ENCODE results near the gene MRPL23.
"Not testable (repeated sequence)": the region's sequence is repeated elsewhere in the genome, so short reads cannot be mapped to it uniquely, and the experiment has no call there.

MRPL23 gene

GRCh38 chr11:1933416-1934334 lies 13.5 kb upstream of the MRPL23 start:
- DNase-seq (ENCODE audit: low read depth): no peak

- DNase-seq (ENCODE audit: low read depth): no peak
These were observed 12.6 kb upstream of the MRPL23 start for GRCh38 chr11:1934335-1935155.

DNA sequence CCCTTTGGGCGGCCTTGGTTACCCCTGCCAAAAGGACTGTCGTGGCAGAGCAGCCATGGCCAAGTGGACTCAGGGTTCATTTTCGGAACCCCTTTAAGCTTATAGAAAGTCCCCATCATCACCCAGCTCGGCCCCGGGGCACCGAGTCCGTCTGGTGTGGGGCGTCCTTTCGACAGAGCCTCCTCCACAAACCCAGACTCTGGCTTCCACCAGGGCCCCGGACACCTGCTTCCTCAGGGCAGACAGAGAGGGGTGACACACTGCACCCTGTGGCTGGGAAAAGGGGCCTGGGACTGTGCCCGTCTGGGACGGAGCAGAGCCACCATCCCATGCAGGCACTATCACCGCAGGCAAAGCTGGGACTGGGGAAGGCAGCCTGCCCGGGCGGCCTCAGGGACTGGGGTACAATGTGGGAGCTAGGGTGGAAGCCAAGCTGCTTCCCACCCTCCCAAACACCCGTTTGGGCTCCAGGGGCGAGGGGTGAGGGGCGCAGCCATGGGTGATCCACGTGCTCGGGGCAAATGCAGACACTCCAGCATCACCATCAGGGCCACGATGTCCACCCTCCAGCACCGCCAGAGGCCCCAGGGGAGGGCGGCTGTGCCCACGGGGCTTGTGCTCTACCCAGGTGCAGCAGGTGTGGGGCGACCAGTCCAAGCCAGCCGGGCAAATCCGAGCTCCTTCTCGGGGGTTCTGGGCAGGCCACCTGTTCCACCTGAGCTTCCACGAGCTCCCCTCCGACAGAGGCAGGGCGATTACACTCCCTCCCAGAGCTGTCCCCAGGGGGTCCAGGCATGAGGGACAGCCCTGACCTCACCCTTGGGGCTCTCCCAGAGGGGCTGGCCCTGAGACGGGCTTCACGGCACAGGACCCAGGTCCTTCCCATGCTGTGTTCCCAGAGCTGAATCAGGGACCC lies 11.7 kb upstream of the MRPL23 start:
- no peak for DNase-seq (ENCODE audit: low read depth)

GRCh38 chr11:1936072-1936780 lies 10.9 kb upstream of the MRPL23 start:
- no peak for DNase-seq (ENCODE audit: low read depth)

DNA sequence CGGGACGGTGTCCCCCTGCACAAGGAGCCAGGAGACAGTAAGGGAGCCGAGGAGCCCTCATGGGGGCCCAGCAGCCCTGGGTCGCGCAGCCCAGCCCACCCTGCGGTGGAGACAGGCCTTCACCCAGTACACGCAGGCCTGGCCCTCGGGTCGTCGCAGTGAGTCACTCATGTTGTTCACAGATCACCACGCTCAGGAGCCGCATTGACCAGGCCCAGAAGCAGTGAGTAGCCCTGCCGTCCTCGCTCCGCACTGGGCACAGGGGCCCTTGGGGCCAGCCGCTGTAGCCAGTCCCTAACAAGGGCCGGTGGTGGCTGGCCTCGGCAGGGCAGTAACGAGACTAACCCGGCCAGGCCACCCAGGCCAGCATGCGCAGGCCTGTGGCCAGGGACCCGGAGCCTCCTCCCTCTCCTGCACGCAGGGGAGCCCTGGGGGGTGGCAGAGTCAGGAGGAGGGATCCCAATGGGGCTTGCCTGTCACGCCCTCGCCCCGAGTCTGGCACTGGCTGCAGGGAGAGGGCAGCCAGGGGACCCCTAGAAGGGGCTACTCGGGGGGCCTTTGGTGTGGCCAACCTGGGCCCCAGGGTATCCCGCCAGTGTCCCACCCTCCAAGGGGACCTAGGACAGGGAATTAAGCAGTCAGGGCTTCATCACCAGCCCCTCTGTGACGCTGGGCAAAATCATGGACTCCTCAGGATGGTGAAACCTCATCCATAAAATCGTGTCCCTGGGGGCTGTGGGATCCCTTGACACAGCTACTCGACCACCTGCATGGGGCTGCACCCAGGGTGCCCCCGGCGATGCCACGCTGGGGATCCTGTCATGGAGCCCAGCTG lies 10.1 kb upstream of the MRPL23 start:
- DNase-seq (ENCODE audit: low read depth): no peak

DNA sequence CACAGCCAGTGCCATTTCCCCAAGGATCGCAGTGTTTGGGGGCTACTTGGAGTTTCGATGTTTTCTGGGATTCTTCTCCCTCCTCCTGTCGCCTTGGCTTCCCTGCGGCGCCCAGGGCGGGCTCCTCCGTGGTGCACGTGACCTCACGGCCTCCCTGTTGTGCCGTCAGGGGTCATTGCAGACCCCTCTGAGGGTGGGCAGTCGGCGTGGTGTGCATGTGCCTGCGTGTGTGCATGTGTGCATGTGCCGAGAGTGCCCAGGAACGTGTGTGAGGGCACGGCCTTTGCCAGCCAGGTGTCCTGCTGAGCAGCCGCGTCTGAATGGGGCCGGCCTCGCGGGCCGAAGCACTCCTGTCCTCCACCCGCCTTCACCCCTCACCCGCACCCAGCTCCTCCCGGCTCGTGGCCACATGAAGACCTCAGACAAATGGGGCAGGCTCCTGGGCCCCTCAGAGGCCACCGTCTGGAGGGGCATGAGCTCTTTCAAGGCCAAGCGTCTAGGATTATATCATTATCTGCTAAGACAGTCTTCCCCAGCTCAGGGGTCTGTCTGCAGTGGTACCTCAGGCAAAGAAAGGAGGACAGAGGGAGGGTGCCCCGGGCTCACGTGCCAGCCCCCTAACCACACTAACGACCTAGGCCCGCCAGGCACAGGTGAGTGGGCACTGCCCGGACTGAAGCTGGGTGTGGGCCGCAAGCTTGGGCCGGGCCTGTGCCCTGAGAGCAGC lies 9.4 kb upstream of the MRPL23 start:
- no peak for DNase-seq (ENCODE audit: low read depth)

DNA sequence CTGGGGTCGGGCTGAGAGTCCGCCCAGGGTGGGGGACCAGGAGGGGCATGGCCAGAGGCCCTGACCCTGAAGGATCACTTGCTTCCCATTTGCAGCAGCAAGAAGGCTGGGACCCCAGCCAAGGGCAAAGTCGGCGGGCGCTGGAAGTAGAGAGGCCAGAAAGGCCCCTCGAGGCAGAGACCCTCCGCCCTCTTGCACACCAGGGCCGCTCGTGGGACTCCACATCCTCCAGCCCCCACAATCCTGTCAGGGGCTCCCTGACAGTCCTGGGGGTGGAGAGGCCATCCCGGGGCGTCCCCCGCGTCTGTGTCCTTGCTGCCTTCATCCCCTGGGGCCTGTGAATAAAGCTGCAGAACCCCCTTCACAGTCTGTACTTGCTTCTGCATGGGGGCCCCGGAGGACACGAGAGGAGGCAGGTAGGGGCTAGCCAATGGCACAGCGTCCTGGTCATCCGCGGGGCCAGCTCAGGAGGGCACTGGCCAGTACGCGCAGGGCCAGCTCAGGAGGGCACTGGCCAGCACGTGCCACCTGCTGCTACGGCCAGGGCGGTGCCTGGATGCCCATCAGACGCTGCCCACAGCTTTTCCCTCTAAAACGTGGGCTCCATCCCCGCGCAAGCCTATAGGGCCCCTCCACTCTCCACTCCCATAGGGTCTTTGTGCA lies 8.7 kb upstream of the MRPL23 start:
- DNase-seq (ENCODE audit: low read depth): no peak

DNA sequence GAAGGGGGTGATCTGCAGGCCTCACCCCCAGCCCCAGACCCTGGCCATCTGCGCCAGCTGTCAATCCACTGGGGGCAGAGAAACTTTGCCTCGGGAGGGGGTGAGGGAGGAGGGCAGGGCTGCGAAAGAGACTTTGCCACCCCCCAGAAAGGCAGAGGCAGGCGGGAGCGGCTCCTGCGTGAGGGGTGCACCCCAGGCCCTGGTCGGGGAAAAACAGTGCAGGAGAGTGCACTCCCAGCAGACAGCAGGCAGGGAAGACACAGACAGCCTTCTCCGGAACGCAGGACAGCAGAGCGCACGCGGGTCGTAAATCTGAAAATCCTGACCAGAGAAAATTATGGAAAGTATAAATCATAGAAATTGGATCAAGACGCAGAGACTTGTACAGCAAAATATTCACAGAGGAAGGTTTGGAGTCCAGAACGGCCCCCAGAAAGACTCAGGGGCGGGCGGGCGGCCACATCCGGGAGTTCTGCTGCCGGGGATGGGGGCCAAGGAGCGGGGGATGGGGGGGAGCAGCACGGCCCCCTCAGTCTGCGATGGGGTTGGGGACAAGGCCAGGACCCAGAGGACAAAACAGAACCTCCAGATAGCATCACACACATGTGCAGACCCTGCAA lies 8.0 kb upstream of the MRPL23 start:
- DNase-seq (ENCODE audit: low read depth): no peak

DNA sequence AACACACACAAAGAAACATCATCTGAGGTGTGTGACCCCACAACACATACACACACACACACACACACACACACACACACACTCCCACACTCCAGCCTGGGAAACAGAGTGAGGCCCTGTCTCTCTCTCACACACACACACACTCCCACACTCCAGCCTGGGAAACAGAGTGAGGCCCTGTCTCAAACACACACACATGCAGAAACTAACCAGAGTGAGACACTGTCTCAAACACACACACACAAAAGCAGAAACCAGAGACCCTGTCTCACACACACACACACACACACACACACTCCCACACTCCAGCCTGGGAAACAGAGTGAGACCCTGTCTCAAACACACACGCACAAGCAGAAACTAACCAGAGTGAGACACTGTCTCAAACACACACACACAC lies 7.3 kb upstream of the MRPL23 start:
- not testable (repeated sequence) for DNase-seq (ENCODE audit: low read depth)

- no peak for DNase-seq (ENCODE audit: low read depth)
These were observed 4.4 kb upstream of the MRPL23 start for GRCh38 chr11:1942558-1943260.

DNA sequence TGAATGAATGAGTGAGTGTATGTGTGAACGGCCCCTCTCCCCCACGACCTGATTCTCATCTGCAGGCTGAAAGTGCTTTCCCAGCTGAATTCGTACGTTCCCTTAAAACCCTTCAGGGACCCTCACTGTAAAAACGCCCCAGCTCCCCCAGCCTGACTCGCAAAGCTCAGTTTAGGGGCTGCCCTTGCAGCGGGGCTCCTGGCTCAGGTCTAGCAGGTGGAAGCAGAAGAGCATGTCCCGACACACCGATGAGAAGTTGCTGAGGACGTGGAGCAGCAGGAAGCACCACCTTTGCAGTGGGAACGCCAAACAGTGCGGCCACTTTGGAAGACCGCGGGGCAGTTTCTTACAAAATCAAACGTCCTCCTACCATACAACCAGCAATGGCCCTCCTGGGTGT lies 3.6 kb upstream of the MRPL23 start:
- DNase-seq (ENCODE audit: low read depth): no peak

DNA sequence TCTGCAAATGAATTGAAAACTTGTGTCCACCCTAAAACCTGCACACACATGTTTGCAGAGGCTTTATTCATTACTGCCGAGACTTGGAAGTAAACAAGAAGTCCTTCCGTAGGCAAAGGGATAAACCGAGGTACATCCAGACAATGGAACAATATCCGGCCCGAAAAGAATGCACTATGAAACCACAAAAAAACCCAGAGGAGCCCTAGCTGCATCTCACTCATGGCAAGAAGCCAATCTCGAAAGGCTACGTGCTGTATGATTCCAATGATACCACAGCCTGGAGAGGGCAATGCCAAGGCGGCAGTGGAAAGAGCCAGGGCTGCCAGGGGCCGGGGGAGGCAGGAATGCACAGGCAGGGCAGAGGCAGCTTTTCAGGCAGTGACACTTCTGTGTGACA lies 3.2 kb upstream of the MRPL23 start:
- no peak for DNase-seq (ENCODE audit: low read depth)

GRCh38 chr11:1947592-1948237 lies 583 bp downstream of the MRPL23 start:
- no peak for DNase-seq (ENCODE audit: low read depth)

GRCh38 chr11:1948389-1948788 lies 1.3 kb downstream of the MRPL23 start:
- DNase-seq (ENCODE audit: low read depth): no peak

- DNase-seq (ENCODE audit: low read depth): no peak
These were observed 2.2 kb downstream of the MRPL23 start for GRCh38 chr11:1949302-1949701.

DNA sequence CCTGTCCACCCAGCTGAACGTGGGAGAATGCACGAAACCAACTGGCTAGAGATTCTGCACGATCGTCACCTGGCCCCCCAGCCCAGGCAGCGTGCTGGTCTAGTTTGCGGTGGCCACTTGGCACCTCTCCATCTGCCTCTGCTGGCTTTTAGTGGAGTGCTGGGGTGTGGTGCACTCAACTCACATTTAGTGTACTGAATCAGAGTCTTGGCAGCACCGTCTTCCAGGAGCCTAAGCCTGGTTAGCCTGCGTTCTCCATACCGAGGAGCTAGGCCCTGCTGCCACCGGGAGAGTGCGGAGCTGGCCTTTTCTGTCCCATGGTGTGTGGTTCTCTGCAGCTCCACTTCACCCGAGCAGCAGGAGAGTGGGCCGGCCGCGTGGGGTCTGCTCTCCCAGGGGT lies 2.8 kb downstream of the MRPL23 start:
- no peak for DNase-seq (ENCODE audit: low read depth)

DNA sequence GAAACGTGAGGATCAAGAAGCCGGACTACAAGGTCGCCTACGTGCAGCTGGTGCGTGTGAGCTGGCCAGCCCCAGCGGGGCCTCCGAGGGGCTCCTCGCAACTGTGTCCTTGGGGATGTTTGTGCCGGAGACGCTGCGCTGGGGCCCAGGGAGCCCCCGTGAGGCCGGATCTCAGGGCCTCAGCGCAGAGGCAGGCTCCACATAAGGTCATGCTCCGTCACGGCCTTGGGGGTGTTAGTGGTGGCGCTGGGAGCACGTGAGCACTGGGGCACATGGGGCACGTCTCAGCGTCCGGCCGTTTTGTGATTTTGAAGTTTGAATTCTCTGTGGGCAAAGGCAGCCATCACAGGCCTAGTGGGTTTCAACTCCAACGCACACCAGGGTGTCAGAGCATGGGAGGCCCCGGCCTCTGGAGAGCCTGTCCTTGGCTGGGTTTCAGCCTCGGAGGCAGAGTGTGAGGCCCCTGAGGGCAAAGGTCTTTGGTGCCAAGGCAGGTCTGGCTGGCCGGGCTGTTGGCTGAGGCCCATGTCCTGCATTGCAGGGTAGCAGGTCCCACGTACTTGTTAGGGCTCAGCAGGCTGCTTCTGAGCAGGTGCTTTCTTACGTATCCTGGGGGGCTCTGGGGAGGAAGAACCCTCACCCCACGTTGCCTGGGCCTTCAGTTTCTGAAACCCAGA lies 5.8 kb downstream of the MRPL23 start:
- DNase-seq (ENCODE audit: low read depth): no peak

All from stimulated activated CD8-positive, alpha-beta memory T cell treated with anti-CD3 and anti-CD28 coated beads, Interleukin-12 subunit alpha, Interleukin-12 subunit beta, amount 100 ng/mL, for 1 hour (primary cell).